Colonic mucosa (tissue), 4 donors: ENCODE data around the gene EVI5L. TPM values are rescaled to one million over a fixed set of nuclear protein-coding genes. Genes with fewer than 3 reads are reported as not detected.

Source experiments
- DNase-seq: peaks from one replicate; pipeline ENCODE4 v3.0.0-alpha.2; 2020
- H3K27ac ChIP-seq: fragments of 200-600 bp; one replicate; pipeline ENCODE4 v1.8.0; 2021
- H3K27me3 ChIP-seq: fragments of 200-600 bp; one replicate; pipeline ENCODE4 v1.8.0; 2021
- H3K36me3 ChIP-seq: fragments of 200-600 bp; one replicate; pipeline ENCODE4 v1.8.0; 2021
- H3K4me1 ChIP-seq: fragments of 200-600 bp; one replicate; pipeline ENCODE4 v1.8.0; 2021; ENCODE audit warnings: mild to moderate bottlenecking
- H3K4me3 ChIP-seq: fragments of 200-600 bp; one replicate; pipeline ENCODE4 v1.8.0; 2021
- H3K9ac ChIP-seq, 2 donors: one replicate each; pipeline ENCODE4 v1.7.0; 2013; ENCODE audit warnings: control low read depth in 2 of 2, low read depth in 2 of 2, low read length in 2 of 2
- H3K9me3 ChIP-seq: fragments of 200-600 bp; one replicate; pipeline ENCODE4 v1.8.0; 2021
- CTCF ChIP-seq: fragments of 200-600 bp; IDR thresholded peaks from one replicate; pipeline ENCODE4 v1.8.0; 2022; ENCODE audit warnings: antibody characterized with exemption, mild to moderate bottlenecking
- intact Hi-C: fragments of 100-400 bp; cut with DNase I; formaldehyde crosslinking; loops from one replicate; pipeline ENCODE4 v1.14.1; 2022
- total RNA-seq, 2 donors: library from RNA; stranded (reverse); fragmentation: NEBNext Ultra II Directional in 1 of 2; extraction: Animal tissue kit (Norgen Biotek cat#: 25700) in 1 of 2; gene quantifications; one replicate each; pipeline ENCODE4 v1.2.1, GENCODE V29; 2021
- donor health status: healthy.
- donor health status: DM: no; HTN: no; CAD: no.
- donor health status: DM: no; HTN: no; CAD: no.

Gene EVI5L
- total RNA-seq, 2 donors from 2014 or later = 10.6 to 12.0 TPM

DNA sequence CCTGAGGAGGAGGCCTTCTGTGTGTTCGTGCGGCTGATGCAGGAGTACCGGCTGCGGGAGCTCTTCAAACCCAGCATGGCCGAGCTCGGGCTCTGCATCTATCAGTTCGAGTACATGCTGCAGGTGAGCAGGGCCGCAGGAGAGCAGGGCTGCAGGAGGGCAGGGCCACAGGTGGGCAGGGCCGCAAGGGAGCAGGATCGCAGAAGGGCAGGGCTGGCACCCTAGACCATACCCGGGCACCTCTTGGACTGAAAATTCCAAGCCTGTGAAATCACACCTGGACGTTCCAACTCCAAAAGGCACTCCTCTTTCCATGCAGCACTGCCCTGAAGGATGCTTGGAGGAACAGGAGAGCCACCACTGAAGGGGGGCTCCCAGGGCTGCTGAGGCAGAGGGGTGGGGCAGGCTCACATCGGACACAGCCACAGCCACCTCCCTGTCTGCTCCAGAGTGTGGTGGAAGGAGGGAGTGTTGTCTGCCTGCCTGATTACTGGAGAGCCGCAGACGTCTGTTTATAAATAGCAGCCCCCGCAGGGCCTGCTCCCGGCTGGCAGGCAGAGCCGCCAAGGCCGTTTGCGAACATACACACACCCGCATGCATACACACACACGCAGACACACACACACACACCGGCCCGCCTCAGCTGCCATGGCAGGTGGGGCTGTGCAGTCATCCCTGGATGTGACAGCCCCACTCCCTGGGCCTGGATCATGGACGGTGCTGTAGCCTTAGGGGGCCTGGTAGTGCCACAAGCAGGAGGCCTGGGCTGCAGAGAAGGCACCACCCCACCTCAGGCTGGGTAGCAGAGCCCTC lies 20.2 kb downstream of the EVI5L start:
- H3K4me3 ChIP-seq = no peak overlapping the region
- H3K9ac ChIP-seq = no peak overlapping the region
- H3K36me3 ChIP-seq = no peaks in the 10 kb centered on the region
- peaks cover 10% of the 10 kb centered on the region for H3K4me1 ChIP-seq
- intact Hi-C loops = loop anchor here (10.0 kb wide), 1 partner anchor 75 kb away; the partner anchor contains the start of genes CTXN1 and SNAPC2
- H3K9me3 ChIP-seq = no peaks in the 10 kb centered on the region
- H3K27ac ChIP-seq = no peak overlapping the region
- TF ChIP-seq CTCF = no peak
- DNase-seq = no peak
- H3K27me3 ChIP-seq = no peaks in the 10 kb centered on the region

- Histone ChIP-seq H3K27me3 (no peaks in the 10 kb centered on the region), H3K9ac (no peak overlapping the region), H3K4me3 (no peak overlapping the region), H3K27ac (no peak overlapping the region), H3K9me3 (no peaks in the 10 kb centered on the region), H3K36me3 (no peaks in the 10 kb centered on the region), H3K4me1 (peaks cover 10% of the 10 kb centered on the region)
- intact Hi-C loops = loop anchor here (10.0 kb wide), 1 partner anchor 74 kb away; the partner anchor contains the start of genes CTXN1 and SNAPC2
- DNase-seq = no peak
- no peak for TF ChIP-seq CTCF
Observed at GRCh38 chr19:7850945-7851622, 21.1 kb downstream of the EVI5L start.

- no peak for DNase-seq
- H3K27me3 ChIP-seq = no peaks in the 10 kb centered on the region
- H3K9me3 ChIP-seq = no peaks in the 10 kb centered on the region
- no peak for TF ChIP-seq CTCF
- H3K27ac ChIP-seq = no peak overlapping the region
- H3K36me3 ChIP-seq = no peaks in the 10 kb centered on the region
- H3K4me1 ChIP-seq = peaks cover 10% of the 10 kb centered on the region
- intact Hi-C loops = loop anchor here (10.0 kb wide), 1 partner anchor 73 kb away; the partner anchor contains the start of genes CTXN1 and SNAPC2
- no peak overlapping the region for H3K4me3 ChIP-seq
- H3K9ac ChIP-seq = no peak overlapping the region
Observed at GRCh38 chr19:7851623-7852500, 21.8 kb downstream of the EVI5L start.

- Histone ChIP-seq H3K4me1 (peaks cover 10% of the 10 kb centered on the region), H3K27ac (no peak overlapping the region), H3K9ac (no peak overlapping the region), H3K4me3 (no peak overlapping the region), H3K9me3 (no peaks in the 10 kb centered on the region), H3K27me3 (no peaks in the 10 kb centered on the region), H3K36me3 (no peaks in the 10 kb centered on the region)
- peak; percentile 85 for TF ChIP-seq CTCF
- intact Hi-C loops = loop anchor here (10.0 kb wide), 1 partner anchor 72 kb away; the partner anchor contains the start of genes CTXN1 and SNAPC2
- DNase-seq = peak; percentile 86
Observed at GRCh38 chr19:7852851-7853769, 23.1 kb downstream of the EVI5L start.
